ENCODE data around the gene RGS16. TPM values are rescaled to one million over a fixed set of nuclear protein-coding genes. Genes with fewer than 3 reads are reported as not detected.

RGS16 gene
- total and polyA plus RNA-seq, 7 donors, result 0.46 to 12.4 (median 2.5) TPM

DNA sequence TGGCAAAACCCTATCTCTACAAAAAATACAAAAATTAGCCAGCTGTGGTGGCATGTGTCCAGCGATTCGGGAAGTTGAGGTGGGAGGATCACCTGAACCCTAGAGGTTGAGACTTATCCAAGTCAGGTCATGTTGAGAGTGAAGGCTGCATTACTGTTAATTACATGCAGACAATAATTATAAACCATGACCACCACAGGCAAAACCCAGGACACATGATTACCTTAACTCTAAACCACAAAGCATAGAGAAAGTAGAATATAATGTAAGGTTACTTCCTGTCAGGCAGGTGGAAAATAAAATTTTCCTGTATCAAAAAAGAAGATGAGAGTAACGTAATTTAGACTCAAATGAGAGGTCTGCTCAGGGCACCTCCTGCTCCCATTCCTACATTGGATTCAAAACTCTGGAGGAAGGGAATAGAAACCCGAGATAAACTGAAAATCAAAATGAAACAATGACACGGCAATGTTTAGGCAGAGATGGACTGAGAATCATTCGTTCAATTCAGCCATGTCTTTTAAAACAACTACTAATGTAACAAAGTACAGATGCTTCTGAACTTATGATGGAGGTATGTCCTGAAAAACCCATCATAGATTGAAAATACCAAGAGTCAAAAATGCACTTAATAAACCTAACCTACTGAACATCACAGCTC lies 46.6 kb upstream of the RGS16 start:
- no peaks in the 10 kb centered on the region for H3K36me3 ChIP-seq
- WGBS, 2 donors, result 81 to 92% methylated on average over 6 of the region's 6 CpGs
- DNase-seq, result no peak
- no peaks in the 10 kb centered on the region for H3K4me1 ChIP-seq
- intact Hi-C loops (cut with DNase I), result no loop called here
- no peaks in the 10 kb centered on the region for H3K27me3 ChIP-seq
- H3K4me3 ChIP-seq, result no peak overlapping the region
- no peak overlapping the region for H3K27ac ChIP-seq
- H3K9me3 ChIP-seq, result no peaks in the 10 kb centered on the region
- TF ChIP-seq POLR2AphosphoS5 (IDR thresholded peaks at IDR 0.05) (no peak), POLR2A (IDR thresholded peaks at IDR 0.05) (no peak), EP300 (IDR thresholded peaks at IDR 0.05) (no peak)
- TF ChIP-seq, protein P1, sequence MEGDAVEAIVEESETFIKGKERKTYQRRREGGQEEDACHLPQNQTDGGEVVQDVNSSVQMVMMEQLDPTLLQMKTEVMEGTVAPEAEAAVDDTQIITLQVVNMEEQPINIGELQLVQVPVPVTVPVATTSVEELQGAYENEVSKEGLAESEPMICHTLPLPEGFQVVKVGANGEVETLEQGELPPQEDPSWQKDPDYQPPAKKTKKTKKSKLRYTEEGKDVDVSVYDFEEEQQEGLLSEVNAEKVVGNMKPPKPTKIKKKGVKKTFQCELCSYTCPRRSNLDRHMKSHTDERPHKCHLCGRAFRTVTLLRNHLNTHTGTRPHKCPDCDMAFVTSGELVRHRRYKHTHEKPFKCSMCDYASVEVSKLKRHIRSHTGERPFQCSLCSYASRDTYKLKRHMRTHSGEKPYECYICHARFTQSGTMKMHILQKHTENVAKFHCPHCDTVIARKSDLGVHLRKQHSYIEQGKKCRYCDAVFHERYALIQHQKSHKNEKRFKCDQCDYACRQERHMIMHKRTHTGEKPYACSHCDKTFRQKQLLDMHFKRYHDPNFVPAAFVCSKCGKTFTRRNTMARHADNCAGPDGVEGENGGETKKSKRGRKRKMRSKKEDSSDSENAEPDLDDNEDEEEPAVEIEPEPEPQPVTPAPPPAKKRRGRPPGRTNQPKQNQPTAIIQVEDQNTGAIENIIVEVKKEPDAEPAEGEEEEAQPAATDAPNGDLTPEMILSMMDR (IDR thresholded peaks at IDR 0.05), result no peak

DNA sequence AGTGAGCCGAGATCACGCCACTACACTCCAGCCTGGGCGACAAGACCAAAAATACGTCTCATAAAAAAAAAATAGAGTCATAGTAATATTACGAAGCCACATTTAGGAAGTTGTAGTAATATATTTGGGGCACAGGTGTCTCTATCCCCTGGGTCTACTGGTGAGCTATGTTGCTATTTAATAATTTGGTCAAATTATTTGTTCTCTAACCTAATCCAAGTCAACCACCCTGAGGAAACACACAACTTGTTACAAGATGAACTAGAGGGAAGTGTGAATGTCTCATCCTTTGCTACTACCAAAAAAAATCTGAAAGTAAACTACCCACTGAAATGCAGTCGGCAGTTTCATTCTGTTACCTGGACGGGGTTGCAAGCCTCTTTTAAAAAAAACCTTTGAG lies 44.9 kb upstream of the RGS16 start:
- Histone ChIP-seq H3K36me3 (no peaks in the 10 kb centered on the region), H3K4me1 (no peaks in the 10 kb centered on the region), H3K27me3 (no peaks in the 10 kb centered on the region), H3K9me3 (no peaks in the 10 kb centered on the region), H3K4me3 (no peak overlapping the region), H3K27ac (no peak overlapping the region)
- TF ChIP-seq POLR2A (IDR thresholded peaks at IDR 0.05), result no peak
- no peak for TF ChIP-seq EP300 (IDR thresholded peaks at IDR 0.05)
- no peak for TF ChIP-seq POLR2AphosphoS5 (IDR thresholded peaks at IDR 0.05)
- TF ChIP-seq, protein P1 (IDR thresholded peaks at IDR 0.05), result no peak
- DNase-seq, result no peak
- WGBS, 2 donors, result 92 to 94% methylated on average over 7 of the region's 7 CpGs
- intact Hi-C loops (cut with DNase I), result no loop called here

DNA sequence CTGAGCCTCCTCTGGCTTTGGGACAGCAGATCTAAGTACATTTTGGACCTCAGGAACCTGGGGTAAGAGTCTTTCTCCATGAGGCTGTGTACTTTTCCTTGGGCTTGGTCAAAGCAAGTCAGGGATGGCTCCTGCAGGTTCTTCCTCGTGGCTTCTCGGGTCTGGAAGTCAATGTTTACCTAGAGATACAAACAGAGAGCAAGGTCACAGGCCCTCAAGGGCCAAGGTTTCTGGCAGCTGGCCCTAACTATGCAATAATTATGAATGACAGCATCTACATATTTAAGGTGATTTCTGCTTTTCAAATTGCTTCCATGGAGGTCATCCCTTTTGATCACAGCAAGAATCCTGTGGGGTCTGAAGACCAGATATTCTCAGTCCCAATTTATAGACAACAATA lies 42.5 kb upstream of the RGS16 start:
- no peaks in the 10 kb centered on the region for H3K9me3 ChIP-seq
- WGBS, 2 donors, result 10 to 64% methylated on average over 2 of the region's 2 CpGs
- no peaks in the 10 kb centered on the region for H3K27me3 ChIP-seq
- no peak for DNase-seq
- no peak overlapping the region for H3K27ac ChIP-seq
- no peak overlapping the region for H3K4me3 ChIP-seq
- no peak for TF ChIP-seq POLR2AphosphoS5 (IDR thresholded peaks at IDR 0.05)
- TF ChIP-seq, protein P1 (IDR thresholded peaks at IDR 0.05), result no peak
- TF ChIP-seq EP300 (IDR thresholded peaks at IDR 0.05), result no peak
- TF ChIP-seq POLR2A (IDR thresholded peaks at IDR 0.05), result no peak
- no peaks in the 10 kb centered on the region for H3K4me1 ChIP-seq
- no peaks in the 10 kb centered on the region for H3K36me3 ChIP-seq
- intact Hi-C loops (cut with DNase I), result no loop called here

DNA sequence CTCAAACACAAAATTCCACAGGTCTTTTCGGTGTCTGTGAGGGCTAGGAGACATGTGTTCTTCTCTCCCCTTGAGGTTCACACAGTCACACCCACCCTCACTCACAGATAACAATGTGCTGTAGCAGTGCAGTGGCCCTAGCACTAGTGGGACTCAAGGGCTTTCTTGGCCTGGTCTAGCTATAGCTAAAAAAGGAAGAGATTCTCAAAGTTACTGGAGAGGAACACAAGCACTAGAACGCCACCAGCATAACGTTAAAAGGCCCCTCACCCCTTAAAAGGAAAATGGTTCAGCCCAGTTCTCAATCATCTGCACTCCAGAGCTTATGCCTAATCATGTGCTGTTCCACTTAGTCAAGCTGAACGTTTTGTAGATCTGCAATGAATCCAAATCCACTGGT lies 40.7 kb upstream of the RGS16 start:
- no peak overlapping the region for H3K27ac ChIP-seq
- DNase-seq, result no peak
- TF ChIP-seq POLR2A (IDR thresholded peaks at IDR 0.05), result no peak
- no peak for TF ChIP-seq EP300 (IDR thresholded peaks at IDR 0.05)
- TF ChIP-seq POLR2AphosphoS5 (IDR thresholded peaks at IDR 0.05), result no peak
- TF ChIP-seq, protein P1 (IDR thresholded peaks at IDR 0.05), result no peak
- no peaks in the 10 kb centered on the region for H3K4me1 ChIP-seq
- intact Hi-C loops (cut with DNase I), result no loop called here
- no peaks in the 10 kb centered on the region for H3K27me3 ChIP-seq
- no peak overlapping the region for H3K4me3 ChIP-seq
- no peaks in the 10 kb centered on the region for H3K36me3 ChIP-seq
- 80 to 85% methylated on average over 4 of the region's 4 CpGs for WGBS, 2 donors
- no peaks in the 10 kb centered on the region for H3K9me3 ChIP-seq

DNA sequence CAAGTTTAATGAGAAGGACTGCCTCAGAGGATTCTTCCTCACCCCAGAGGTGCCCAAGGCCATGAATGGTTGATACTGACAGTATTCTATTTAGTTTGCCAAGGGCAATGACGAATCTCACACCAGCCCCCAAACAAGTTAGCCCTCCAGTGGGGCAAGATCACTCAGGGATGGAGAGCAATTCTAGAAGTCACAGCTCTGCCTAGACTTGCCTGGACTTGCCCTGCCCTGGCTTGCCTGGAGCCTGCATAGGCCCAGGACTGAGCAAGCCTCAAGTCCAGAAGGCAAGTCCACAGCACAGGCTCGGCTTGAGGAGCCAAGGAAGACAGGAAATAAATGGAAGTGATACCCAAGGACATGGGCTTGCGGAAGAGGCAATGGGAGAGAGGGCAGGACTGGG lies 39.5 kb upstream of the RGS16 start:
- intact Hi-C loops (cut with DNase I), result no loop called here
- H3K36me3 ChIP-seq, result no peaks in the 10 kb centered on the region
- H3K27me3 ChIP-seq, result no peaks in the 10 kb centered on the region
- no peak for DNase-seq
- no peaks in the 10 kb centered on the region for H3K9me3 ChIP-seq
- WGBS, 2 donors, result 90 to 91% methylated on average over 3 of the region's 3 CpGs
- no peak overlapping the region for H3K4me3 ChIP-seq
- no peak overlapping the region for H3K27ac ChIP-seq
- TF ChIP-seq, protein P1 (IDR thresholded peaks at IDR 0.05), result no peak
- TF ChIP-seq POLR2A (IDR thresholded peaks at IDR 0.05) (no peak), EP300 (IDR thresholded peaks at IDR 0.05) (no peak), POLR2AphosphoS5 (IDR thresholded peaks at IDR 0.05) (no peak)
- H3K4me1 ChIP-seq, result no peaks in the 10 kb centered on the region
